ENCODE results near the gene MIA3.
"Not testable (repeated sequence)": the region's sequence is repeated elsewhere in the genome, so short reads cannot be mapped to it uniquely, and the experiment has no call there.

MIA3 gene

GRCh38 chr1:222618001-222618879 lies at the start of gene MIA3:
TSS of gene MIA3 (plus strand) at chr1:222618097. CDS start at chr1:222618111, 14 bp downstream.
- DNase-seq: no peak

DNA sequence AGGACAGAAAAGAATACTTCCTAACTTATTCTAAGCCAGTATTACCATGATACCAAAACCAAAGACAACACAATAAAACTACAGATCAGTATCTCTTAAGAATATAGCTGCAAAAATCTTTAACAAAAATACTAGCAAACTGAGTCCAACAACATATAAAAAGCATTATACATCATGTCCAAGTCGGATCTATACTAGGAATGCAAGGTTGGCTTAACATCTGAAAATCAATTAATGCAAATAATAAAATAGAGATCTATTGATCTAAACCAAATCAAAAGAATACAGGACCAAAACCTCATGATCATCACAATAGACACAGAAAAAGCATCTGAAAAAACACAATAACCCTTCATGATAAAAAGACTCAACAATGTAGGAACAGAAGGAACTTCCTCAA lies 47.1 kb upstream of the MIA3 start:
- DNase-seq: no peak

GRCh38 chr1:222579316-222579715 lies 38.6 kb upstream of the MIA3 start:
- DNase-seq: no peak

- no peak for DNase-seq
Measured at GRCh38 chr1:222582099-222582774, 35.7 kb upstream of the MIA3 start.

DNA sequence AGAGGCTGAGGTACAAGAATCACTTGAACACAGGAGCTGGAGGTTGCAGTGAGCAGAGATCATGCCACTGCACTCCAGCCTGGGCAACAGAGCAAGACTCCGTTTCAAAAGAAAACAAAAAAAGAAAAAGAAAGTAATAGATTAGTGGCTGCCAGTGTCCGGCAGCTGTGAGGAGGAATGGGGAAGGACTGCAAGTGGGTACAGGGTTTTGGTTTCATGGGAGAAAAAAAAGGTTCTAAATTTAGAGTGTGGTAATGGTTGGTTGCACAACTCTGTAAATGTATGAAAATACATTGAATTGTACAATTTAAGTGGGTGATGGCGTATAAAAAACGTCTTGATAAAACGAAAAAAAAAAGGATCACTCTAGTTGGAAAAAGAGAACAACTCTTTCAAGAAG lies 34.8 kb upstream of the MIA3 start:
- no peak for DNase-seq

GRCh38 chr1:222586842-222587241 lies 31.1 kb upstream of the MIA3 start:
- no peak for DNase-seq

GRCh38 chr1:222588135-222588534 lies 29.8 kb upstream of the MIA3 start:
- DNase-seq: no peak

DNA sequence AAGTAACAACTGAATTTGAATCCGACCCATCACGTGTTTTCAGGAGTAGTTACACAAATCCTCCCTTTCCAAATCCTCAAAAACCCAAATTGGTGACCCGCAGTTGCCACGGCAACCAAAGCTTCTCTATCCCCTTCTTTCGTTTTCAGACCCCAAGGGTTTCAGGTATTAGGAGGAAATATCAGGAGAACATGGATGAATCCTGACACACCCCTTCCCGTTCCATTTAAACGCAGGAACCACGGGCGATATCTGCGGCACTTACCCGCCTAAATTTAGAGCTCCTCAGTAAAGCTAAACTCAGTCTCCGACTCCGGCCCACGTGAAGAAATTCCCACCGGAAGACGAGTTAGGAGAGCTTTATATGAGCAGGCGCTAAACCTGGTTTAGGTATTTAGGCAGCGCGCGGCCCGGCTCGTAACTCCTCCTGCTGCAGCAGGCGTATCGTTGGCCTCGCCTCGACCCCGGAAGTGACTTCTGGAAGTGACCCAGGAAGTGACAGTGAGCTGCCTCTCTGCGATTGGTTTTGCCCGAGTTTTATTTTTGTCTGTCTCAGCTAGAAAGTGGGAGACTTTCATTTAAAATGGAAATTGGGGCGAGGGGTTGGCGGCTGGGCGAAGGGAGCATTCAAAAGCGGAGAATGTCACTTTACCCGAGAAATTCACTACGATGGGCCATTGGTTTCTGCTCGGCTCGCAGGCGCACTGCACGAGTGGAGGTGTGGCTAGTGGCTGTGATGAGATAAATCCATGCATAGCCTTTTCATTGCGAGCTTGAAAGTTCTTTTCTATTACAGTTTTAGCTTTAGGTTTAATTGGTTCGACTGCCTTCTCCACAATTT lies 28.2 kb upstream of the MIA3 start, which contains the start of gene TAF1A:
TAF1A (minus strand) TSS at position 472 of the 841 bp plus-strand sequence.
- DNase-seq: peak; percentile 42

GRCh38 chr1:222592171-222592570 lies 25.7 kb upstream of the MIA3 start:
- no peak for DNase-seq

- no peak for DNase-seq
Measured at GRCh38 chr1:222594789-222595188, 23.1 kb upstream of the MIA3 start.

- no peak for DNase-seq
Measured at GRCh38 chr1:222596696-222597095, 21.2 kb upstream of the MIA3 start.

DNA sequence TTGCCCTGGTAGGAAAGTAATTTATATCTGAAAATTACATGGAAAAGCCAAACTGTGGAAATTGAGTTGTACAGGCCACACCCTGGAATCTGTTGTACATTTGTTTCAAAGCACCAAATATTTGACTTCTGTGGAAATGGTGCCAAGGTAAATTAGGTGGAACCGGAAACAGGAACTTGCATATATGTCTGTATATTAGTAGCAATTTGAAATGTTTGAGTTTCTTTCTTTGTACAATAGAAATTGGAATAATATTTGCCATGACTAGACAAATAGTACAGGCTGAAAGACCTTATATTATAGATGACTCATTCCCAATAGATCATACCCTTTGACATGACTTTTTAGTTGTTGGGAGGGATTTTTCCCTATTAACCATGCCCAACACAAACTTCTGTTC lies 17.6 kb upstream of the MIA3 start:
- DNase-seq: no peak

DNA sequence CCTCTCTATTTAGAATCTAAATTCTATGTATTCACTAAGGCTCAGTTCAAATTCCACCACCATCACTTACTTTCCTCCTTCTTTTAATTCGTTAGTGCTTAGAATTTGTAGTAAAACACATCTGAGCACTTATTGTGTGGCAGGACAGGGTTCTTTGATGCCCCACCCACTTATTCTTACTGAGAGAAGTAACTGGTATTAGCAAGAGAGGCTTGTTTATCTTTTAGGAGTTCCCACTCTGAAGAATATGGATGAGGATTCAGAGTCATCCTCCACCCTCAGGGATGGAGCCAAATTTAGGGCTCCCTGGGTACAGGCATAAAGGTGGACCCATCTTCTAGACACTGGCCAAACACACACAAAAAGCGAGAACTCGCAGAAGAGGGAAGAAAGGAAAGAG lies 16.6 kb upstream of the MIA3 start:
- DNase-seq: no peak

- DNase-seq: no peak
Measured at GRCh38 chr1:222606757-222607156, 11.1 kb upstream of the MIA3 start.

GRCh38 chr1:222609111-222609510 lies 8.8 kb upstream of the MIA3 start:
- DNase-seq: not testable (repeated sequence)

DNA sequence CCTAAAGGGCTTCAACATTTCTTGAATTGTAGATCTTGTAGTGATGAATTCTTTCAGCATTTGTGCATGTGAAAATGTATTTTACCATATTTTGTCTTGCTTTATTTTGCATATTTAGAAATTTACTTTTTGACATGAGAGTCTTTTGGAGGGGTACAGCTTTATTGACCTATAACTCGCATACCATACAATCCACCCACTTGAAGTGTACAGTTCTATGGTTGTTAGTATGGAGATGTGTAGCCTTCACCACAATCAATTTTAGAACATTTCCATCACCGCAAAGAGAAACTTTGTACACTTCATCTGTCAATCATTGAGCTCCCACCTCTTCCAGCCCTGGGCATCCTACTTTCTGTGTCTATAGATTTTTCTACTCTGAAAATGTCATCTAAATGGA lies 7.2 kb upstream of the MIA3 start:
- no peak for DNase-seq

DNA sequence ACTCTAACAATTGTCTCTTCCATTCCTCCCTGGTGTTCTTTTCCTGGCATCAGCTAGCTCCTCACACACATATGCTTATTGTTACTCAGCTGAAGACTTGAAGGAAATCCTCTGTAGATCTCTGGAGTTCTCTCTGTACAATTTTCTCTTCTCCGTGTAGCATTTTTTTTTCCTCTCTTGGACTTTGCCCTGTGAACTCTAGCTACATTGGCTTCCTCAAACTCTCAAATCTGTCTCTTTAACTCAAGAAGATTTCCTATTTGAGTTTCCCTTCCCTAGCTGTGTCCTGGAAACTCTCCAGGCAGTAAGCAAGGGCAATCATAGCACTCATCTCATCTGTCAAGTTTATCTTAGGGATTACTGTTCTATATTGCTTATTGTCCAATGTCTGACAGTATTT lies 4.3 kb upstream of the MIA3 start:
- DNase-seq: no peak

DNA sequence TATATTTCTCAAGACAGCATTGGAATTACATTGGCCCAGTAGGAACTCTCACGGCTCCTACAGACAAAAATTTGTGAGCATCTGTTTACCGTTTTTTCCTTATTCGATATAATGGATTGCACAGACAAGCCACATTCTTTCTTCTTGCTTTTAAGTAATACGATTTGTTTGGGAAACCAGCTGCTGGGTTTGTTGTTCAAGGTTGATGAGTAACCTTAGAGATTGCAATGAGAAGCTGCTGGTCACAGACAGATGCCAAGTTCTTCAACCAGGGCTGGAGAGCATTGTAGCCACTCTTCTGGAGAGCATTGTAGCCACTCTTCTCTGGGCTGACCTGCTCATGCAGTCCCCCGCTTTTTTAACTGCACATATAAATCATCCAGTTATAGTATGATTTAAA lies 1.4 kb upstream of the MIA3 start:
- DNase-seq: no peak

- DNase-seq: peak; percentile 76
Measured at GRCh38 chr1:222617367-222617951, 438 bp upstream of the MIA3 start.

- DNase-seq: no peak
Measured at GRCh38 chr1:222618880-222619596, 1.1 kb downstream of the MIA3 start.

DNA sequence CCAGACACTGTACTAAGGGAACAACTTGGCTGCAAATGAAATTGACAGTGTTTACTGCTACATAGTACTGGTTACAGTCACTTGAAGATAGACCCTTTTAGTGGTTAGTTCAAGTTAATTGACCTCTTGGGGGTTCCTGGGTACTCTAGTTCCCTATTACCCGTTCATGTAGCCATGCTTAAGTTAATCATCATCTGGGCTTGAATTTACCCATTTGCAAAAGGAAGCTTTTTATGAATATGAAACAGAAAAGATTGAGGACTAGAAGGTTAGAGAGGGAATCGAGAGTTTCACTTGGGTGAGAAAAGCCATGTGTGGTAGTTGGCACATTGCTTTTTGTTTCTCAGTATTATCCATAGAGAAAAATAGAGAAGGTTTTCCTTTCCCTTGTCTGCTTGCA lies 2.7 kb downstream of the MIA3 start:
- DNase-seq: no peak

DNA sequence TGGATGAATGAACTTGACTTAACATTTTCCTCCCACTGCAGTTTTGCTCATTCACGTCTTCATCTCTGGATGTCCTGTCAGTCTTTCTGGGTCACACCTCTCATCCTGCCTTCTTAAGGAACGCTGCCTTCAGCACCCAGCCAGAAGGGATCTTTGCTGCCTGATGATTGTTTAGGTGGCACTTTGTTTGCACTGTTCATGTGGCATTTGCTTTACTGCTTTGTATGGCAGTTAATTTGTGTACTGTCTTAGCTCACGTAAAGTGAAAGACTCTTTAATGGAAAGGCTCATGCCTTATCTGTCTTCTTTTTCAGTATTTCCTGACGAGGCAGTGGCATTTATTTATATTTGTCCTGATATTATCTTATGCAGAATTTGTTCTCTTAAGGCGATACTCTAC lies 4.9 kb downstream of the MIA3 start:
- no peak for DNase-seq
